EL (cell line): ENCODE results near the gene COX5B.
A peak's percentile ranks its signal among the peaks of the same experiment; 100 is the strongest.
"Not testable (repeated sequence)": the region's sequence is repeated elsewhere in the genome, so short reads cannot be mapped to it uniquely, and the experiment has no call there.

Experiments
- DNase-seq: peaks from one replicate; pipeline ENCODE4 v3.0.0-alpha.2; 2016

The COX5B gene

GRCh38 chr2:97645695-97646629 is at the start of gene COX5B:
Gene COX5B (plus strand): TSS chr2:97646062. CDS start chr2:97646087, 25 bp downstream.
- peak; percentile 98 for DNase-seq

GRCh38 chr2:97596180-97596579 is 49.7 kb upstream of the COX5B start:
- DNase-seq = not testable (repeated sequence)

- not testable (repeated sequence) for DNase-seq
Measured at GRCh38 chr2:97601537-97601936, 44.3 kb upstream of the COX5B start.

- not testable (repeated sequence) for DNase-seq
Measured at GRCh38 chr2:97605109-97605508, 40.8 kb upstream of the COX5B start.

- not testable (repeated sequence) for DNase-seq
Measured at GRCh38 chr2:97605524-97606339, 40.1 kb upstream of the COX5B start.

GRCh38 chr2:97608745-97609144 is 37.1 kb upstream of the COX5B start:
- DNase-seq = not testable (repeated sequence)

GRCh38 chr2:97611895-97612294 is 34.0 kb upstream of the COX5B start:
- DNase-seq = not testable (repeated sequence)

GRCh38 chr2:97615746-97616145 is 30.1 kb upstream of the COX5B start:
- DNase-seq = not testable (repeated sequence)

- DNase-seq = no peak
Measured at GRCh38 chr2:97617911-97618310, 28.0 kb upstream of the COX5B start.

- DNase-seq = peak; percentile 38
Measured at GRCh38 chr2:97618939-97619827, 26.7 kb upstream of the COX5B start.

- DNase-seq = not testable (repeated sequence)
Measured at GRCh38 chr2:97620492-97620891, 25.4 kb upstream of the COX5B start.

GRCh38 chr2:97622976-97623375 is 22.9 kb upstream of the COX5B start:
- DNase-seq = not testable (repeated sequence)

GRCh38 chr2:97625354-97626048 is 20.4 kb upstream of the COX5B start:
- DNase-seq = not testable (repeated sequence)

GRCh38 chr2:97626049-97626430 is 19.8 kb upstream of the COX5B start:
- not testable (repeated sequence) for DNase-seq

GRCh38 chr2:97644023-97644717 is 1.7 kb upstream of the COX5B start:
- no peak for DNase-seq

GRCh38 chr2:97645112-97645694 is 659 bp upstream of the COX5B start:
- DNase-seq = peak; percentile 13

GRCh38 chr2:97646977-97647376 is 1.1 kb downstream of the COX5B start:
- no peak for DNase-seq

- DNase-seq = no peak
Measured at GRCh38 chr2:97651114-97651513, 5.3 kb downstream of the COX5B start.

GRCh38 chr2:97653473-97653872 is 7.6 kb downstream of the COX5B start:
- no peak for DNase-seq

- no peak for DNase-seq
Measured at GRCh38 chr2:97653874-97654273, 8.0 kb downstream of the COX5B start.

GRCh38 chr2:97654309-97654708 is 8.4 kb downstream of the COX5B start:
- no peak for DNase-seq
